ENCODE data around the gene PKP3. TPM values are rescaled to one million over a fixed set of nuclear protein-coding genes. Genes with fewer than 3 reads are reported as not detected.
"Not testable (repeated sequence)": the region's sequence is repeated elsewhere in the genome, so short reads cannot be mapped to it uniquely, and the experiment has no call there.

Gene PKP3
- total and polyA plus RNA-seq, 9 of the 15 experiments (the other 6 are each of a cell fraction or from before 2014, with no cell fraction given) = 0.11 to 110 (median 30.7) TPM

GRCh38 chr11:411520-411919, 17.5 kb downstream of the PKP3 start:
- H3K4me1 ChIP-seq (replicated peaks in 1 of 2; ENCODE audit: control insufficient read depth in 2 of 2, insufficient read depth in 2 of 2, low read length in 2 of 2) = peaks cover 11 to 64% of the 10 kb centered on the region in 2 experiments
- WGBS (ENCODE audit: insufficient coverage, low coverage, missing lambda C conversion rate) = 59% methylated on average over 3 of the region's 11 CpGs

GRCh38 chr11:412641-413119, 18.7 kb downstream of the PKP3 start:
- CTCF ChIA-PET (ENCODE audit: low intra/inter-chr PET ratio) = no interaction called here
- Histone ChIP-seq H3K27ac (ENCODE audit: extremely low read depth, low read depth, low read length) (no peak overlapping the region), H3K4me3 (no peak overlapping the region), H3K4me2 (ENCODE audit: insufficient read depth, low read length) (no peak overlapping the region), H3K79me2 (ENCODE audit: control insufficient read depth, insufficient read depth, low read length) (no peaks in the 10 kb centered on the region), H3K9ac (ENCODE audit: insufficient read depth in 1 of 2, low read depth in 2 of 2, low read length in 2 of 2) (no peak overlapping the region), H3K9me1 (ENCODE audit: control insufficient read depth, insufficient read depth, low read length) (no peaks in the 10 kb centered on the region), H4K20me1 (replicated peaks; ENCODE audit: control insufficient read depth, insufficient read depth, low read length) (no peaks in the 10 kb centered on the region), H3K27me3 (ENCODE audit: control insufficient read depth in 2 of 2, insufficient read depth in 2 of 2, low read length in 2 of 2) (no peaks in the 10 kb centered on the region), H3K4me1 (replicated peaks in 1 of 2; ENCODE audit: control insufficient read depth in 2 of 2, insufficient read depth in 2 of 2, low read length in 2 of 2) (peaks cover 7 to 57% of the 10 kb centered on the region in 2 experiments), H3K9me3 (replicated peaks; ENCODE audit: control insufficient read depth, insufficient read depth, low read depth, low read length) (no peaks in the 10 kb centered on the region), H2AFZ (ENCODE audit: low read depth, low read length) (no peak overlapping the region), H3K36me3 (ENCODE audit: control insufficient read depth, insufficient read depth, low read length) (no peaks in the 10 kb centered on the region)
- DNase-seq (ENCODE audit: extremely low read depth in 1 of 4, low spot score in 3 of 4) (no peak), ATAC-seq (no peak), FAIRE-seq (no peak)
- intact Hi-C loops (cut with micrococcal nuclease) (no loop called here), in situ Hi-C loops (cut with MboI) (no loop called here)
- 31% methylated on average over 12 of the region's 15 CpGs for WGBS (ENCODE audit: insufficient coverage, low coverage, missing lambda C conversion rate)
- POLR2A ChIA-PET = interaction anchor here (0.6 kb wide), 1 partner anchor 90 kb away, joined by 4 read pairs; no protein-coding TSS in a partner anchor
- no TSS peak for BruUV-seq (replicated peaks)
- TF ChIP-seq, protein P1, sequence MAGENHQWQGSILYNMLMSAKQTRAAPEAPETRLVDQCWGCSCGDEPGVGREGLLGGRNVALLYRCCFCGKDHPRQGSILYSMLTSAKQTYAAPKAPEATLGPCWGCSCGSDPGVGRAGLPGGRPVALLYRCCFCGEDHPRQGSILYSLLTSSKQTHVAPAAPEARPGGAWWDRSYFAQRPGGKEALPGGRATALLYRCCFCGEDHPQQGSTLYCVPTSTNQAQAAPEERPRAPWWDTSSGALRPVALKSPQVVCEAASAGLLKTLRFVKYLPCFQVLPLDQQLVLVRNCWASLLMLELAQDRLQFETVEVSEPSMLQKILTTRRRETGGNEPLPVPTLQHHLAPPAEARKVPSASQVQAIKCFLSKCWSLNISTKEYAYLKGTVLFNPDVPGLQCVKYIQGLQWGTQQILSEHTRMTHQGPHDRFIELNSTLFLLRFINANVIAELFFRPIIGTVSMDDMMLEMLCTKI (IDR thresholded peaks at IDR 0.05; ENCODE audit: partially characterized antibody) = no peak
- TF ChIP-seq, protein P2, sequence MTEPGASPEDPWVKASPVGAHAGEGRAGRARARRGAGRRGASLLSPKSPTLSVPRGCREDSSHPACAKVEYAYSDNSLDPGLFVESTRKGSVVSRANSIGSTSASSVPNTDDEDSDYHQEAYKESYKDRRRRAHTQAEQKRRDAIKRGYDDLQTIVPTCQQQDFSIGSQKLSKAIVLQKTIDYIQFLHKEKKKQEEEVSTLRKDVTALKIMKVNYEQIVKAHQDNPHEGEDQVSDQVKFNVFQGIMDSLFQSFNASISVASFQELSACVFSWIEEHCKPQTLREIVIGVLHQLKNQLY (CRISPR knock-in tag; conservative IDR thresholded peaks at IDR 0.05) = no peak
- TF ChIP-seq ILF3 (IDR thresholded peaks at IDR 0.05; ENCODE audit: borderline replicate concordance) (no peak), ZNF311 (CRISPR knock-in tag; IDR thresholded peaks at IDR 0.05) (no peak), TAF15 (IDR thresholded peaks at IDR 0.05; ENCODE audit: low read depth, low read length) (no peak), ZNF354B (CRISPR knock-in tag; IDR thresholded peaks at IDR 0.05) (no peak), ARID3A (IDR thresholded peaks at IDR 0.05; ENCODE audit: borderline replicate concordance, low read depth, low read length) (no peak), CBX5 (IDR thresholded peaks at IDR 0.05; ENCODE audit: borderline replicate concordance, low read depth) (no peak), MBD2 (IDR thresholded peaks at IDR 0.05; ENCODE audit: borderline replicate concordance, low read depth) (no peak)
- TF ChIP-seq, protein P3, sequence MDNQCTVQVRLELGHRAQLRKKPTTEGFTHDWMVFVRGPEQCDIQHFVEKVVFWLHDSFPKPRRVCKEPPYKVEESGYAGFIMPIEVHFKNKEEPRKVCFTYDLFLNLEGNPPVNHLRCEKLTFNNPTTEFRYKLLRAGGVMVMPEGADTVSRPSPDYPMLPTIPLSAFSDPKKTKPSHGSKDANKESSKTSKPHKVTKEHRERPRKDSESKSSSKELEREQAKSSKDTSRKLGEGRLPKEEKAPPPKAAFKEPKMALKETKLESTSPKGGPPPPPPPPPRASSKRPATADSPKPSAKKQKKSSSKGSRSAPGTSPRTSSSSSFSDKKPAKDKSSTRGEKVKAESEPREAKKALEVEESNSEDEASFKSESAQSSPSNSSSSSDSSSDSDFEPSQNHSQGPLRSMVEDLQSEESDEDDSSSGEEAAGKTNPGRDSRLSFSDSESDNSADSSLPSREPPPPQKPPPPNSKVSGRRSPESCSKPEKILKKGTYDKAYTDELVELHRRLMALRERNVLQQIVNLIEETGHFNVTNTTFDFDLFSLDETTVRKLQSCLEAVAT (IDR thresholded peaks at IDR 0.05) = no peak

More at GRCh38 chr11:411520-411919, 17.5 kb downstream of the PKP3 start:
- H3K79me2 ChIP-seq (ENCODE audit: control insufficient read depth, insufficient read depth, low read length); ATAC-seq; H3K9me1 ChIP-seq (ENCODE audit: control insufficient read depth, insufficient read depth, low read length); CTCF ChIA-PET (ENCODE audit: low intra/inter-chr PET ratio); H3K36me3 ChIP-seq (ENCODE audit: control insufficient read depth, insufficient read depth, low read length); H3K9me3 ChIP-seq (replicated peaks; ENCODE audit: control insufficient read depth, insufficient read depth, low read depth, low read length); in situ Hi-C loops (cut with MboI); intact Hi-C loops (cut with micrococcal nuclease); FAIRE-seq; H3K27me3 ChIP-seq (ENCODE audit: control insufficient read depth in 2 of 2, insufficient read depth in 2 of 2, low read length in 2 of 2); H3K9ac ChIP-seq (ENCODE audit: insufficient read depth in 1 of 2, low read depth in 2 of 2, low read length in 2 of 2); H4K20me1 ChIP-seq (replicated peaks; ENCODE audit: control insufficient read depth, insufficient read depth, low read length); H3K27ac ChIP-seq (ENCODE audit: extremely low read depth, low read depth, low read length); DNase-seq (ENCODE audit: extremely low read depth in 1 of 4, low spot score in 3 of 4); H3K4me2 ChIP-seq (ENCODE audit: insufficient read depth, low read length); H3K4me3 ChIP-seq; H2AFZ ChIP-seq (ENCODE audit: low read depth, low read length); BruUV-seq (replicated peaks): not testable (repeated sequence)
- POLR2A ChIA-PET = interaction anchor here (0.6 kb wide), 1 partner anchor 14 kb away, joined by 3 read pairs; no protein-coding TSS in a partner anchor

Measured in K562 (cell line).